ENCODE measurements around the gene UST. TPM values are rescaled to one million over a fixed set of nuclear protein-coding genes. Genes with fewer than 3 reads are reported as not detected.
A peak's percentile ranks its signal among the peaks of the same experiment; 100 is the strongest.

Gene UST
- total and polyA plus RNA-seq, 8 donors: 3.7 to 20.9 (median 8.6) TPM

DNA sequence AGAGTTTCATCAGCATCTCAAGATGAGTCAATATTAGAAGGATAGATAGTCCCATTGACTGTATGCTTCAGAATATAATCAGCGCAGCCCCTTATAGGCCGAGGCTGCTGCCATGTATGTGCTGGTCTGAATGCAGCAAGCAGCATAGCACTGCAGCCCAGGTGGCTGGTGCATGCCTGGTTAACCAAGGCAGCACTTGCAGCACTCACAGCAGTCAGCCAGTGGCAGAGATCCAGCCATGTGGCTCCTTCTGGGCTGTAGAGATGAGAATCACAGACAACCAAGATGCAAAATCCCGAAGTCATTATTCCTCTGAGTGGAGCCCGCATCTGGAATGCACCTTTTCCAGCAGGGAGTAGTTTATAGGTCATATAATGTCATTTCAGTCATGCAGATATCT is 251.9 kb downstream of the UST start:
- ATAC-seq: no peak
- 95 to 99% methylated on average over 4 of the region's 4 CpGs for WGBS, 2 donors
- TF ChIP-seq, protein P1, sequence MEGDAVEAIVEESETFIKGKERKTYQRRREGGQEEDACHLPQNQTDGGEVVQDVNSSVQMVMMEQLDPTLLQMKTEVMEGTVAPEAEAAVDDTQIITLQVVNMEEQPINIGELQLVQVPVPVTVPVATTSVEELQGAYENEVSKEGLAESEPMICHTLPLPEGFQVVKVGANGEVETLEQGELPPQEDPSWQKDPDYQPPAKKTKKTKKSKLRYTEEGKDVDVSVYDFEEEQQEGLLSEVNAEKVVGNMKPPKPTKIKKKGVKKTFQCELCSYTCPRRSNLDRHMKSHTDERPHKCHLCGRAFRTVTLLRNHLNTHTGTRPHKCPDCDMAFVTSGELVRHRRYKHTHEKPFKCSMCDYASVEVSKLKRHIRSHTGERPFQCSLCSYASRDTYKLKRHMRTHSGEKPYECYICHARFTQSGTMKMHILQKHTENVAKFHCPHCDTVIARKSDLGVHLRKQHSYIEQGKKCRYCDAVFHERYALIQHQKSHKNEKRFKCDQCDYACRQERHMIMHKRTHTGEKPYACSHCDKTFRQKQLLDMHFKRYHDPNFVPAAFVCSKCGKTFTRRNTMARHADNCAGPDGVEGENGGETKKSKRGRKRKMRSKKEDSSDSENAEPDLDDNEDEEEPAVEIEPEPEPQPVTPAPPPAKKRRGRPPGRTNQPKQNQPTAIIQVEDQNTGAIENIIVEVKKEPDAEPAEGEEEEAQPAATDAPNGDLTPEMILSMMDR (IDR thresholded peaks at IDR 0.05): no peak
- DNase-seq: no peak
- Histone ChIP-seq H3K4me1 (no peaks in the 10 kb centered on the region), H3K27ac (no peak overlapping the region), H3K4me3 (no peak overlapping the region), H3K9me3 (no peaks in the 10 kb centered on the region), H3K27me3 (no peaks in the 10 kb centered on the region), H3K36me3 (no peaks in the 10 kb centered on the region)
- intact Hi-C loops (cut with DNase I): no loop called here
- FAIRE-seq: no peak

DNA sequence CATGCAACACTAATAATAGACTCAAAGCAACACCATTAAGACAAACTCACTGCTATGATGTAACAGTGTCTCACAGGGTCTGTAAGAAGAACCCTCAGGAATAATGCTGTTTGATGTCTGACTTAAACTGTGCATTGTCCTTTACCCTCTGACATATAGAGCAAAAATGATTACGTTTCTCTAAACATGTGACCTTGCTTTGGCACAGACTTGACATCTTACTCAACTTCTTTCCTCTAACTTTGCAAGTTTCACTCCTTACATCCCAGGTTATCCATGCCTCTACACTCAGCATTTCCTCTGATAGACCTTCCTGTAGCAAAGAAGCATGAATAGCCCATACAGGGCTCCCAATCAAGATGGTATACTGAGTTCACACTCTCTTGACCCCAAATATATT is 252.7 kb downstream of the UST start:
- no peaks in the 10 kb centered on the region for H3K27me3 ChIP-seq
- ATAC-seq (peak in 3 of 4 donors; percentile 12 to 37 (median 17)), DNase-seq (no peak), FAIRE-seq (no peak)
- WGBS, 2 donors: 54 to 68% methylated on average over 1 of the region's 1 CpG
- no peaks in the 10 kb centered on the region for H3K4me1 ChIP-seq
- intact Hi-C loops (cut with DNase I): no loop called here
- H3K36me3 ChIP-seq: no peaks in the 10 kb centered on the region
- no peak overlapping the region for H3K27ac ChIP-seq
- no peak overlapping the region for H3K4me3 ChIP-seq
- H3K9me3 ChIP-seq: no peaks in the 10 kb centered on the region
- TF ChIP-seq, protein P1 (IDR thresholded peaks at IDR 0.05): no peak

DNA sequence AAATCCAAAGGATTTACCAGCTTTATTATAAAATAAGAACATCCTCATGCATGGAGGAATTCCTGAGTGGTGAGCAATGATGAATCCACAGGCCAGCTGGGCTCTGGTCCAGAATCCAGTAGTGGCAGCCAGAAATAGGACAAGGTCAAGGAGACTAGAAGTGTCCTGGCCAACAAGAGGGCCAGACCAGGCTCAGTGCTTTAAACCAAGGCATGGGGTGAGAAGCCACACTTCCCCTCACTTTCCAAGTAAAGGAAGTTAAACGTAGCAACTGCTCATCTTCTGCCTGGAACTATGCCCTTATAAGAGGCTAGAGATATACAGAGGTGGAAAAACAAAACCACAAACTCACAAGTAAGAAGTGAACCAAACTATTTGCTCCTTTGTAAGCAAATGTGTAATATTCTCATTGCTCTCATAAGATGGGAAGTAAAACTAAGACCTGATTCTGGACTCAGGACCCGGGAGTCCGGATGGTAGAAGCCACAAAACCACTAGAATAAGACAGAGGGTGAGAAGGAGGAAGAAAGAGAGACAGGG is 253.2 kb downstream of the UST start:
- Histone ChIP-seq H3K27me3 (no peaks in the 10 kb centered on the region), H3K4me1 (no peaks in the 10 kb centered on the region), H3K4me3 (no peak overlapping the region), H3K36me3 (no peaks in the 10 kb centered on the region), H3K9me3 (no peaks in the 10 kb centered on the region), H3K27ac (no peak overlapping the region)
- ATAC-seq (peak; percentile 38 to 85 (median 70)), DNase-seq (peak in 4 of 6 donors; percentile 17 to 59 (median 44)), FAIRE-seq (peak; percentile 17)
- TF ChIP-seq, protein P1 (IDR thresholded peaks at IDR 0.05): no peak
- intact Hi-C loops (cut with DNase I): no loop called here
- WGBS, 2 donors: 83 to 86% methylated on average over 3 of the region's 3 CpGs

DNA sequence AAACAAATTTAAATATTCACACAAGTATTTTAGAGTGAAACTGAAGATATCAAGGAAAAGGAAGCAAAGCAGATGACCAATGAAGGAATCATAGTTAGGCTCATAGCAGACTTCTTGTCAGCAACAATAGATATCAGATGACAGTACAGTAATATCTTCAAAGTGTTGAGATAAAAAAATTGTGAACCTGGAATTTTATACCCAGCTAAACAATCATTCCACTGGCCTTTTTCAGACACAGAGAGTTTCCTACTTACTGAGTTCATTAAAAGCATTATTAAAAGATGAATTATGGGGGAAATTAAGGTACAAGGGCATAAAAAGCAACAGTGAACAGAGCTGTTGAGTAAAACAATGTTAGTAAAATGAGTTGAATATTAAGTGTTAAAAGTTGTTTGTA is 254.6 kb downstream of the UST start:
- no peak for DNase-seq
- TF ChIP-seq, protein P1 (IDR thresholded peaks at IDR 0.05): no peak
- FAIRE-seq: no peak
- no peaks in the 10 kb centered on the region for H3K9me3 ChIP-seq
- H3K4me1 ChIP-seq: no peaks in the 10 kb centered on the region
- H3K27me3 ChIP-seq: no peaks in the 10 kb centered on the region
- H3K4me3 ChIP-seq: no peak overlapping the region
- H3K27ac ChIP-seq: no peak overlapping the region
- intact Hi-C loops (cut with DNase I): no loop called here
- H3K36me3 ChIP-seq: no peaks in the 10 kb centered on the region
- no peak for ATAC-seq

GRCh38 chr6:149003560-149003959 is 256.7 kb downstream of the UST start:
- DNase-seq (no peak), ATAC-seq (no peak), FAIRE-seq (no peak)
- Histone ChIP-seq H3K36me3 (no peaks in the 10 kb centered on the region), H3K4me1 (no peaks in the 10 kb centered on the region), H3K27me3 (no peaks in the 10 kb centered on the region), H3K27ac (no peak overlapping the region), H3K4me3 (no peak overlapping the region), H3K9me3 (no peaks in the 10 kb centered on the region)
- intact Hi-C loops (cut with DNase I): no loop called here
- TF ChIP-seq, protein P1 (IDR thresholded peaks at IDR 0.05): no peak
- WGBS, 2 donors: 79 to 95% methylated on average over 7 of the region's 7 CpGs
